A549 (cell line): ENCODE results near the gene PLA2G7.

Experiments used
- CTCF ChIP-seq: fragments of >200 bp; sonication (Bioruptor Twin); formaldehyde crosslinking; IDR thresholded peaks from 3 replicates; pipeline ENCODE4 v1.5.1; 2016
- EP300 ChIP-seq, 2 experiments: fragments of >200 bp; sonication (Bioruptor Twin); formaldehyde crosslinking; IDR thresholded peaks; 2 replicates in 1 of 2; 3 replicates in 1 of 2; pipeline ENCODE4 v1.6.1; 2016 to 2017
- MAFK ChIP-seq: fragments of 450-650 bp; IDR thresholded peaks from 2 replicates; pipeline ENCODE4 v1.6.1; 2014; ENCODE audit not compliant: partially characterized antibody
- MYC ChIP-seq: IDR thresholded peaks from 2 replicates; pipeline ENCODE4 v1.6.1; 2012; ENCODE audit warnings: mild to moderate bottlenecking, inconsistent platforms, low read length, improper control_type of control experiment, borderline replicate concordance
- PHF8 ChIP-seq: fragments of 200-600 bp; sonication (generic); IDR thresholded peaks from 2 replicates; pipeline ENCODE4 v1.6.1; 2016; ENCODE audit warnings: low read depth, mild to moderate bottlenecking, antibody characterized with exemption, moderate library complexity, borderline replicate concordance
- POLR2A ChIP-seq: IDR thresholded peaks from 2 replicates; pipeline ENCODE4 v1.6.1; 2012; ENCODE audit warnings: mild to moderate bottlenecking, low read length
- POLR2AphosphoS2 ChIP-seq: conservative IDR thresholded peaks from 2 replicates; pipeline ENCODE4 v1.6.1; 2012; ENCODE audit warnings: low read length, improper control_type of control experiment, inconsistent platforms
- RNF2 ChIP-seq: fragments of 200-600 bp; sonication (generic); IDR thresholded peaks from 2 replicates; pipeline ENCODE4 v1.6.1; 2016; ENCODE audit warnings: low read depth, mild to moderate bottlenecking, antibody characterized with exemption, moderate library complexity, borderline replicate concordance
- USF2 ChIP-seq: fragments of 450-650 bp; IDR thresholded peaks from 2 replicates; pipeline ENCODE4 v1.6.1; 2014; ENCODE audit warnings: antibody characterized with exemption

- TF ChIP-seq CTCF (no peak), MYC (no peak), RNF2 (no peak), POLR2A (no peak), PHF8 (no peak), EP300 (IDR thresholded peaks at IDR 0.05) (no peak), MAFK (no peak), POLR2AphosphoS2 (no peak), USF2 (no peak)
Measured at GRCh38 chr6:46706464-46706863, 28.7 kb downstream of the PLA2G7 start.
